LNCAP (cell line): ENCODE results near the gene STAT5B.

Source experiments
- TF ChIP-seq, protein P1 (sequence below): fragments of 450-650 bp; IDR thresholded peaks from 2 replicates; pipeline ENCODE4 v1.5.1; 2017; ENCODE audit warnings: mild to moderate bottlenecking

The STAT5B gene

DNA sequence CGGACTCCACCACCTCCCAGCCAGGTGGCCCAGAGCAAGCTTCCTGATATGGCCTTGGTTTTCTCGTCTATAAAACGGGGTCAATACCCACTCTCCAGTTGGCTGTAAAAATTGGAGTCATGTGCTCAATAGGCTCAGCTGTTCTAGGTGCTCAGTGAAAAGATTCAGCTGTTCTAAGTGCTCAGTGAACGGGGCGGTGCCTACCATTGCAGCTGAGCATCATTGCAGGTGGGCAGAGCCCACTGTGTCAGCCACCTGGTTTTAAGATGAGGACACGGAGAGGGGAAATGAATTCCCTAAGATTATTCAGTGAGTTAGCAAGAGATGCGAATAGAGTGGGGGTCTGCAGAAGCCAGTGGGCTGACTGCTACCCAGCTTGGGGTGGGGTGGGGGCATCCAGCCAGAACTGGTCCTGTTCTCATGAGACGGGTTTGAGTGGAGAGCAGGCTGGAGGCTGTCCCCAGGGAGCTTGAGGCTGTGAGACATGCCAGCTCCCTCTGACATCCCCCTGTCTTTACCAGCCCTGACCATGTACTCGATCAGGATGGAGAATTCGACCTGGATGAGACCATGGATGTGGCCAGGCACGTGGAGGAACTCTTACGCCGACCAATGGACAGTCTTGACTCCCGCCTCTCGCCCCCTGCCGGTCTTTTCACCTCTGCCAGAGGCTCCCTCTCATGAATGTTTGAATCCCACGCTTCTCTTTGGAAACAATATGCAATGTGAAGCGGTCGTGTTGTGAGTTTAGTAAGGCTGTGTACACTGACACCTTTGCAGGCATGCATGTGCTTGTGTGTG, 34.0 kb upstream of the STAT5B start:
- TF ChIP-seq, protein P1, sequence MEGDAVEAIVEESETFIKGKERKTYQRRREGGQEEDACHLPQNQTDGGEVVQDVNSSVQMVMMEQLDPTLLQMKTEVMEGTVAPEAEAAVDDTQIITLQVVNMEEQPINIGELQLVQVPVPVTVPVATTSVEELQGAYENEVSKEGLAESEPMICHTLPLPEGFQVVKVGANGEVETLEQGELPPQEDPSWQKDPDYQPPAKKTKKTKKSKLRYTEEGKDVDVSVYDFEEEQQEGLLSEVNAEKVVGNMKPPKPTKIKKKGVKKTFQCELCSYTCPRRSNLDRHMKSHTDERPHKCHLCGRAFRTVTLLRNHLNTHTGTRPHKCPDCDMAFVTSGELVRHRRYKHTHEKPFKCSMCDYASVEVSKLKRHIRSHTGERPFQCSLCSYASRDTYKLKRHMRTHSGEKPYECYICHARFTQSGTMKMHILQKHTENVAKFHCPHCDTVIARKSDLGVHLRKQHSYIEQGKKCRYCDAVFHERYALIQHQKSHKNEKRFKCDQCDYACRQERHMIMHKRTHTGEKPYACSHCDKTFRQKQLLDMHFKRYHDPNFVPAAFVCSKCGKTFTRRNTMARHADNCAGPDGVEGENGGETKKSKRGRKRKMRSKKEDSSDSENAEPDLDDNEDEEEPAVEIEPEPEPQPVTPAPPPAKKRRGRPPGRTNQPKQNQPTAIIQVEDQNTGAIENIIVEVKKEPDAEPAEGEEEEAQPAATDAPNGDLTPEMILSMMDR = no peak

DNA sequence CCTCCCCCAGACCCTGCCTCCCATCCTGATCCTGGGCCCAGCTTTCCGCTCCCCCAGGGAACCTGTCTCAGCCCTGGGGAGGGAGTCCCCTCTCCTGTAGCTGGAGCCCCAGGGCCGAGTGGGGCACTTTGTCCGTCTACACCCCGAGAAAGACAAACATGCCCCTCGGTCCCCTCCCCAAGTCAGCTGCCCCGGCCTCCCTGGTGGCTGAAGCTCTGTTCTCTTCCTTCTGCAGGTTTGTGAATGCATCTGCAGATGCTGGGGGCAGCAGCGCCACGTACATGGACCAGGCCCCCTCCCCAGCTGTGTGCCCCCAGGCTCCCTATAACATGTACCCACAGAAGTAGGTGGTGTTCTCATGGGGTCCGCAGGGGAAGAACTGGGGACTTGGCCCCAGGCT, 33.0 kb upstream of the STAT5B start:
- TF ChIP-seq, protein P1 = no peak

DNA sequence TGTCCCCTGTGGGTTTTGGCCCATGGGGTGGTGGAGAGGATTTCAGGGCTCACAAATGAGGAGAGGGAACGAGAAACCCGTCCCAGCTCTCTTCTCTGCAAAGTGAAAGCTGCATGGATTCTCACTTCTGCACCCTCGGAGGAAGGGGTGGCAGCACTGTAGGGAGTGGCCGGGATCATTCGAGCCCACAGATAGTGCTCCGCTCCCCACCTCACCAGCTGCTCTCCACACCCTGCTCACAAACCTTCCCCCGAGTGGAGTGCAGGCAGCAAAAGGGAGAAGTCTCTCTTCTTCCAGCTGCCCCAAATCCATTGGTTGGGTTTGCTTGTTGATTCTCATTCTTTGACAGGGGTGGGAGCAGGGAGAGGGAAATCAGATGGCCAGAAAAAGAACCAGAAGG, 32.3 kb upstream of the STAT5B start:
- TF ChIP-seq, protein P1 = no peak

DNA sequence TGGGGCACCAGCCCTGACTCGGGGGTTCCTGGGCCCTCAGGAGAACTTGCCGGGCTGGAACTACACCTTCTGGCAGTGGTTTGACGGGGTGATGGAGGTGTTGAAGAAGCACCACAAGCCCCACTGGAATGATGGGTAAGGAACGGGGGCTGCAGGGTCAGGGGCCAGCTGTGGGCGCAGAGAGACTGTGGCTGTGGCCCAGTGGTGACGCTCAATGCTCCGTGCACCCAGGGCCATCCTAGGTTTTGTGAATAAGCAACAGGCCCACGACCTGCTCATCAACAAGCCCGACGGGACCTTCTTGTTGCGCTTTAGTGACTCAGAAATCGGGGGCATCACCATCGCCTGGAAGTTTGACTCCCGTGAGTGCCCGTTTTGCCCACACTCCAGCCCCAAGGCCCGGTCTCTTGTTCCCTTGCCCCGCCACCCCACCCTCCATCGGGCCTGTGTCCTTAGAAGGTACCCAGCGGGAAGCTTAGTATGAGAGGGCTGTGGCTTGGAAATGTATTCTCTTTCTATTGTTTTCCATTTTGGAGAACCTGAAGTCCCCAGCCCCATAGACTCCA, 31.3 kb upstream of the STAT5B start:
- TF ChIP-seq, protein P1 = no peak

DNA sequence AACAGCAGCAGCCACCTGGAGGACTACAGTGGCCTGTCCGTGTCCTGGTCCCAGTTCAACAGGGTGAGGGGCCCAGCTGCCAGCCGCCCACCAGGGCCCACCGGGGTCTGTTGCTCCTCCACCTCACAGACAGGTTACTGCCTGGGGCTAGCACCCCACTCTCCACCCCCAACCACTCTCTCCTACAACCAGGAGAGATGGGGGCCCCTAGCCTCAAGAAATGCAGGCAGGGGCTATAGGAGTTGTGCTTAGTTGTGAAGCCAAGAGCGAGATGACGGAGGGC, 30.1 kb upstream of the STAT5B start:
- TF ChIP-seq, protein P1 = no peak

DNA sequence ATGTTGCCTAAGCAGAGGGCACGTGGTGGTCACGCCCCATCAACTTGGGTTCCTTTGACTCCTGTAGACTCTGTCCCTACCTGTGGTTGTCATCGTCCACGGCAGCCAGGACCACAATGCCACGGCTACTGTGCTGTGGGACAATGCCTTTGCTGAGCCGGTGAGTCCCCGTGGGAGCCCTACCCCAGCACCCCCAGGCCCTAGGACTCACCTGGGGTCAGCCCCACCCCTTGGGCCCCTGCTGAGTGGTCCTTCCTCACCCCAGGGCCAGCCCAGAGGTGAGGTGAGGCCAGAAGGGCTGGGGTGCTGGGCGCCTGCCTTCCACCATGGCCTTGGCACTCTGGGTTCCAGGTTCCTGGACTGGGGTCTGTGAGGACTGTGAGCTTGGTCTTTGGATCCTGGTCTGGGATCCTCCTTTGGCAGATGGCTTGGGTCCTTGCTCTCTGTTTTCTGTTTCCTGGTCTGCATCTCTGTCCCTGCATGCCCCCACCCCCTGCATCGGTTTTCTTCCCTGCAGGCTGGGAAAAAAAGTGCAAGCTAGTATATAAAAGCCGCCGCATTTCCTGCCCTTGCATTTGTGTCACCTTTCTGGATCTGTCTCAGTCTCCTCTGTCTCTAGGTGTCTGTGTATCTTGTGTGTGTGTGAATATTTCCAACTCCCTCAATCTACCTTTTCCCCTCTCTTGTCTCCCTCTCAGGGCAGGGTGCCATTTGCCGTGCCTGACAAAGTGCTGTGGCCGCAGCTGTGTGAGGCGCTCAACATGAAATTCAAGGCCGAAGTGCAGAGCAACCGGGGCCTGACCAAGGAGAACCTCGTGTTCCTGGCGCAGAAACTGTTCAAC, 29.6 kb upstream of the STAT5B start:
- TF ChIP-seq, protein P1 = no peak

DNA sequence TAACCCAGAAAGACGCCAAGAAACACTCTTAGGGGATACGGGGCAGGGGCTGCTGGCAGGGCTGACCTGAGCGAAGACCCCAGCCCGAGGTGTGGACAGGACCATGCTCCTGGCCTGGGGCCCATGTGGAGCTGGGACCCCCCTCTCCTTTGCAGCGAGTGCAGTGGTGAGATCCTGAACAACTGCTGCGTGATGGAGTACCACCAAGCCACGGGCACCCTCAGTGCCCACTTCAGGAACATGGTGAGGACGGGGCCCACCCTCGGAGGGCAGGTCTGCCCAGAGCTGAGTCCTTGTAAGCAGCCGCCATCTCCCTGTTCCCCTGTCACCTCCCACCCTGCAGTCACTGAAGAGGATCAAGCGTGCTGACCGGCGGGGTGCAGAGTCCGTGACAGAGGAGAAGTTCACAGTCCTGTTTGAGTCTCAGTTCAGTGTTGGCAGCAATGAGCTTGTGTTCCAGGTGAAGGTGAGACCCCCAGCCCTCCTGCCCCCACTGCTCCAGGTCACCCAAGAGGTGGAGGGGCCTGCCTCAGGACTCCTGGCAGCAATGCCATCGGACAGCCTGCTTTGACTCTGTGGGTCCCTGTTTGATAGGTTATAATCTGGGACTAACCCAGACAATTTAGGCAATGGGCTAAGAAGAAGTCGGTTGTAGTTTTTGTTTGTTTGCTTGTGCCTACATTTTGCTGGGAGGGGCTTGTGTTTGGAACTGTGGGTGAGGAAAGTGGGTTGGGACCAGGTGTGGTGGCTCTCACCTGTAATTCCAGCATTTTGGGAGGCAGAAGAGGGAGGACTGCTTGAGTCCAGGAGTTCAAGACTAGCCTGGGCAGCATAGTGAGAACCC, 28.2 kb upstream of the STAT5B start:
- TF ChIP-seq, protein P1 = no peak
